Lung (tissue), 12 donors: ENCODE measurements around the gene FAM210A. TPM values are rescaled to one million over a fixed set of nuclear protein-coding genes. Genes with fewer than 3 reads are reported as not detected.

Experiments
- ATAC-seq: fragments of 200-7000 bp; cut with Tn5 transposase; one replicate; pipeline ENCODE4 v1.9.1; 2020; ENCODE audit warnings: moderate number of reproducible peaks; ENCODE audit not compliant: insufficient read depth, low FRiP score
- DNase-seq, 3 donors: peaks; one replicate each; pipeline ENCODE4 v3.0.0-alpha.2; 2013 to 2017
- H3K27ac ChIP-seq, 2 donors: one replicate each; pipeline ENCODE4 v1.5.1; 2013; ENCODE audit warnings: mild to moderate bottlenecking in 2 of 2, moderate library complexity in 2 of 2, control low read depth in 1 of 2, inconsistent platforms in 1 of 2, low read depth in 1 of 2, low read length in 1 of 2
- H3K27me3 ChIP-seq, 3 donors: one replicate each; pipeline ENCODE4 v1.5.1; 2013; ENCODE audit warnings: low read length in 2 of 3; ENCODE audit not compliant: control insufficient read depth in 3 of 3, insufficient read depth in 3 of 3
- H3K36me3 ChIP-seq, 4 donors: one replicate each; pipeline ENCODE4 v1.5.1; 2013; ENCODE audit warnings: low read length in 4 of 4, mild to moderate bottlenecking in 1 of 4, moderate library complexity in 1 of 4; ENCODE audit not compliant: control insufficient read depth in 4 of 4, insufficient read depth in 4 of 4
- H3K4me1 ChIP-seq, 5 donors: one replicate each; pipeline ENCODE4 v1.5.1; 2013; ENCODE audit warnings: low read length in 5 of 5, mild to moderate bottlenecking in 2 of 5, moderate library complexity in 1 of 5; ENCODE audit not compliant: control insufficient read depth in 5 of 5, insufficient read depth in 5 of 5
- H3K4me3 ChIP-seq: one replicate; pipeline ENCODE4 v1.5.1; 2013; ENCODE audit warnings: mild to moderate bottlenecking, control low read depth, moderate library complexity
- H3K9ac ChIP-seq, 2 donors: one replicate each; pipeline ENCODE4 v1.5.1; 2013; ENCODE audit warnings: low read length in 2 of 2, control low read depth in 1 of 2; ENCODE audit not compliant: insufficient read depth in 1 of 2
- H3K9me3 ChIP-seq, 4 donors: one replicate each; pipeline ENCODE4 v1.5.1; 2013; ENCODE audit warnings: low read length in 3 of 4, mild to moderate bottlenecking in 1 of 4, moderate library complexity in 1 of 4; ENCODE audit not compliant: control insufficient read depth in 4 of 4, insufficient read depth in 3 of 4
- CTCF ChIP-seq: IDR thresholded peaks from 2 replicates; pipeline ENCODE4 v1.5.1; 2012; ENCODE audit warnings: mild to moderate bottlenecking; ENCODE audit errors: control extremely low read depth, extremely low read depth
- WGBS, 2 donors: extraction: QIAGEN DNeasy Blood & Tissue Kit; methylation state at CpG; one replicate each; pipeline ENCODE4 v1.1.7; 2013; 5-methylcytosine and 5-hydroxymethylcytosine counted together
- polyA plus RNA-seq, 2 donors: library from polyadenylated mRNA; stranded (reverse); fragments of 200-250 nt; gene quantifications; one replicate each; pipeline ENCODE4 v1.2.1, GENCODE V29; 2013
- total RNA-seq, 2 donors: library from RNA; depleted of rRNA in 1 of 2; stranded (reverse); fragments of >200 nt in 1 of 2; gene quantifications; one replicate each; pipeline ENCODE4 v1.2.1, GENCODE V29; 2014 to 2021
- donor health status: control.
- donor health status: control.
- donor health status: Bipolar disorder and iron deficiency.
- donor health status: healthy.
- donor health status: DM: yes; HTN: yes; CAD: no.

Gene FAM210A
- total and polyA plus RNA-seq, 4 donors: 4.2 to 20.2 (median 8.4) TPM

DNA sequence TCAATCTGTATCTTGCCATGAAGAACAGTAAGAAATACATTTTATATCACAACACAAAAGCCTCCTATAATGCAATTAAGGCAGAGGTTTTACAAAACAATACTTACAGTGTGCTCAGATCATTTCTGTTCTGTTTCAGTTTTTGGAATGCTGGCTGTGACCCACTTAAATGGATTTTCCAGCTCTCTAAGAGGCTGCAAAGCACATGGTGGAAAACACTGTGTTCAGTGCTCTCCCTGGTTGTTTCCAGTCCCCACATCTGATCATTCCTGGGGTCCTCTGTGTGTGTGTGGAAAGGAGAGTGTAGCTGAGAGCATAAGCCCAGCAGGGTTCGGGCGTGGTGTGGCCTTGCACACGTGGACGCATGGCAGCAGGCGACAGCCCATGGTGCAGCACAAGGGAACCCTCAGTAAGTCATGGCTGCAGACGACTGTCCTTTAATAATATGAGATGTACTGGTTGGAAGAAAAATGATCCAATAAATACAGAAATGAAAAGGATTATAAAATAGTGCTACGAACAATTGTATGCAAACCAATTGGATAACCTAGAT is 95.6 kb downstream of the FAM210A start:
- 90 to 92% methylated on average over 7 of the region's 7 CpGs for WGBS, 2 donors
- Histone ChIP-seq H3K36me3 (peaks cover 0 to 5% (median 0%) of the 10 kb centered on the region in 4 donors), H3K27me3 (no peaks in the 10 kb centered on the region), H3K27ac (no peak overlapping the region), H3K4me3 (no peak overlapping the region), H3K4me1 (peaks cover 0 to 5% (median 0%) of the 10 kb centered on the region in 5 donors), H3K9ac (no peak overlapping the region), H3K9me3 (peaks cover 0 to 17% (median 0%) of the 10 kb centered on the region in 4 donors)
- DNase-seq (no peak), ATAC-seq (no peak)
- TF ChIP-seq CTCF: no peak

GRCh38 chr18:13629841-13630715 is 96.3 kb downstream of the FAM210A start:
- peak; percentile 81 for TF ChIP-seq CTCF
- Histone ChIP-seq H3K27me3 (no peaks in the 10 kb centered on the region), H3K36me3 (peaks cover 0 to 5% (median 0%) of the 10 kb centered on the region in 4 donors), H3K4me1 (peaks cover 0 to 5% (median 0%) of the 10 kb centered on the region in 5 donors), H3K4me3 (no peak overlapping the region), H3K9ac (no peak overlapping the region), H3K27ac (peak overlapping the region in 1 of 2 donors; percentile 36), H3K9me3 (peaks cover 0 to 17% (median 0%) of the 10 kb centered on the region in 4 donors)
- WGBS, 2 donors: 57 to 66% methylated on average over 8 of the region's 8 CpGs
- ATAC-seq (peak; percentile 68), DNase-seq (peak; percentile 66 to 86 (median 83))

DNA sequence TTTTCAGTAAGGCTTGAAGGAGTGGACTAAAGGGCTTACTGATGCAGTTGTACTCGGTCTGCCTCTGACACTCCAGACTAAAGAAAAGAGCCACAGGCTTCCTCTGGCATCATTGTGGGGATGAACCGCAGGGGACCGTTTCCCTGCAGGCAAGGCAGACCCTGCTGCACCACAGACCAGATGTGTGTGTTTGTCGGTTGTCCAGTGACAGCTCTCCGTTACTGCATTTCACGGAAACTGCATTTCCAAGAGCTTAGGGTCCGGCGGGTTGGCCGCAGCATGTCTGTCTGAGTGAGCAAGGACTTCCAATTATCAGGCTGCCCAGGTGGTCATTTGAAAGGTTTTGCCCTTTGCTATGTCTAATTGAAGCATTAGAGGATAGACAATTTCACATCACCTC is 98.1 kb downstream of the FAM210A start:
- DNase-seq (no peak), ATAC-seq (no peak)
- Histone ChIP-seq H3K36me3 (peaks cover 0 to 5% (median 0%) of the 10 kb centered on the region in 4 donors), H3K9me3 (peaks cover 0 to 11% (median 0%) of the 10 kb centered on the region in 4 donors), H3K4me1 (peaks cover 0 to 5% (median 0%) of the 10 kb centered on the region in 5 donors), H3K9ac (no peak overlapping the region), H3K4me3 (no peak overlapping the region), H3K27ac (no peak overlapping the region), H3K27me3 (no peaks in the 10 kb centered on the region)
- 67 to 77% methylated on average over 9 of the region's 9 CpGs for WGBS, 2 donors
- no peak for TF ChIP-seq CTCF
